Loucy (cell line): ENCODE data around the gene VCL.
A peak's percentile ranks its signal among the peaks of the same experiment; 100 is the strongest.
"Not testable (repeated sequence)": the region's sequence is repeated elsewhere in the genome, so short reads cannot be mapped to it uniquely, and the experiment has no call there.

ENCODE experiments used
- H2AFZ ChIP-seq: fragments of 200-600 bp; sonication (generic); 2 replicates; pipeline ENCODE4 v1.6.0; 2016; ENCODE audit warnings: antibody characterized with exemption, mild to moderate bottlenecking, low read length, moderate library complexity
- H3F3A ChIP-seq: fragments of 200-600 bp; 2 replicates; pipeline ENCODE4 v1.6.0; 2016; ENCODE audit warnings: antibody characterized with exemption, low read depth, mild to moderate bottlenecking
- H3K27me3 ChIP-seq: fragments of 200-600 bp; sonication (generic); 2 replicates; pipeline ENCODE4 v1.6.1; 2014; ENCODE audit warnings: low read length, mild to moderate bottlenecking; ENCODE audit not compliant: insufficient read depth, poor library complexity, severe bottlenecking
- H3K36me3 ChIP-seq: fragments of 200-600 bp; sonication (generic); 2 replicates; pipeline ENCODE4 v1.6.1; 2016; ENCODE audit warnings: low read length; ENCODE audit not compliant: insufficient read depth
- H3K4me1 ChIP-seq: fragments of 200-600 bp; sonication (generic); 2 replicates; pipeline ENCODE4 v1.5.1; 2014; ENCODE audit warnings: low read length, mild to moderate bottlenecking; ENCODE audit not compliant: insufficient read depth, poor library complexity, severe bottlenecking
- H3K4me2 ChIP-seq: fragments of 200-600 bp; sonication (generic); 2 replicates; pipeline ENCODE4 v1.6.0; 2014; ENCODE audit warnings: antibody characterized with exemption, low read length, low read depth, mild to moderate bottlenecking; ENCODE audit not compliant: poor library complexity, severe bottlenecking
- H3K4me3 ChIP-seq: fragments of 200-600 bp; sonication (generic); 2 replicates; pipeline ENCODE4 v1.5.1; 2014; ENCODE audit warnings: low read length, mild to moderate bottlenecking, mixed read lengths; ENCODE audit not compliant: poor library complexity, severe bottlenecking
- H3K79me2 ChIP-seq: fragments of 200-600 bp; sonication (generic); 2 replicates; pipeline ENCODE4 v1.6.1; 2014; ENCODE audit warnings: low read length; ENCODE audit not compliant: insufficient read depth
- H3K9ac ChIP-seq: fragments of 200-600 bp; sonication (generic); 2 replicates; pipeline ENCODE4 v1.6.0; 2014; ENCODE audit warnings: mild to moderate bottlenecking, low read depth, low read length, moderate library complexity; ENCODE audit not compliant: poor library complexity, severe bottlenecking
- H3K9me2 ChIP-seq: fragments of 200-600 bp; sonication (generic); replicated peaks from 2 replicates; pipeline ENCODE4 v1.6.1; 2016; ENCODE audit warnings: low read depth, low read length, mixed read lengths
- H3K9me3 ChIP-seq: fragments of 200-600 bp; sonication (generic); 2 replicates; pipeline ENCODE4 v1.6.1; 2014; ENCODE audit warnings: mild to moderate bottlenecking, antibody characterized with exemption, low read length, low read depth; ENCODE audit not compliant: insufficient read depth
- H4K20me1 ChIP-seq: fragments of 200-600 bp; sonication (generic); 2 replicates; pipeline ENCODE4 v1.6.0; 2014; ENCODE audit warnings: antibody characterized with exemption, low read length, mild to moderate bottlenecking; ENCODE audit not compliant: insufficient read depth, poor library complexity, severe bottlenecking
- EZH2phosphoT487 ChIP-seq: fragments of 200-600 bp; IDR thresholded peaks from 2 replicates; pipeline ENCODE4 v1.6.1; 2018; ENCODE audit warnings: antibody characterized with exemption, mild to moderate bottlenecking, moderate library complexity, borderline replicate concordance
- TF ChIP-seq, protein P1 (sequence below): fragments of 200-600 bp; sonication (generic); conservative IDR thresholded peaks from 2 replicates; pipeline ENCODE4 v1.5.1; 2014; ENCODE audit warnings: mild to moderate bottlenecking, antibody characterized with exemption, low read length

The VCL gene

GRCh38 chr10:73998623-73998928, 660 bp downstream of the VCL start:
- TF ChIP-seq EZH2phosphoT487 = no peak
- TF ChIP-seq, protein P1, sequence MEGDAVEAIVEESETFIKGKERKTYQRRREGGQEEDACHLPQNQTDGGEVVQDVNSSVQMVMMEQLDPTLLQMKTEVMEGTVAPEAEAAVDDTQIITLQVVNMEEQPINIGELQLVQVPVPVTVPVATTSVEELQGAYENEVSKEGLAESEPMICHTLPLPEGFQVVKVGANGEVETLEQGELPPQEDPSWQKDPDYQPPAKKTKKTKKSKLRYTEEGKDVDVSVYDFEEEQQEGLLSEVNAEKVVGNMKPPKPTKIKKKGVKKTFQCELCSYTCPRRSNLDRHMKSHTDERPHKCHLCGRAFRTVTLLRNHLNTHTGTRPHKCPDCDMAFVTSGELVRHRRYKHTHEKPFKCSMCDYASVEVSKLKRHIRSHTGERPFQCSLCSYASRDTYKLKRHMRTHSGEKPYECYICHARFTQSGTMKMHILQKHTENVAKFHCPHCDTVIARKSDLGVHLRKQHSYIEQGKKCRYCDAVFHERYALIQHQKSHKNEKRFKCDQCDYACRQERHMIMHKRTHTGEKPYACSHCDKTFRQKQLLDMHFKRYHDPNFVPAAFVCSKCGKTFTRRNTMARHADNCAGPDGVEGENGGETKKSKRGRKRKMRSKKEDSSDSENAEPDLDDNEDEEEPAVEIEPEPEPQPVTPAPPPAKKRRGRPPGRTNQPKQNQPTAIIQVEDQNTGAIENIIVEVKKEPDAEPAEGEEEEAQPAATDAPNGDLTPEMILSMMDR = no peak
- Histone ChIP-seq H3K9me3 (no peaks in the 10 kb centered on the region), H3K79me2 (peaks cover 54% of the 10 kb centered on the region), H3K4me2 (peak overlapping the region; percentile 98), H2AFZ (no peak overlapping the region), H3K9ac (peak overlapping the region; percentile 66), H3K4me1 (peaks cover 51% of the 10 kb centered on the region), H3K9me2 (no peaks in the 10 kb centered on the region), H3F3A (no peaks in the 10 kb centered on the region; the same call in 1 of the 2 replicates), H3K36me3 (no peaks in the 10 kb centered on the region), H4K20me1 (peaks cover 18% of the 10 kb centered on the region), H3K4me3 (peak overlapping the region; percentile 99), H3K27me3 (no peaks in the 10 kb centered on the region)

- Histone ChIP-seq H3K27me3 (no peaks in the 10 kb centered on the region), H3K9me2 (no peaks in the 10 kb centered on the region), H3K9ac (peak overlapping the region; percentile 66), H4K20me1 (peaks cover 18% of the 10 kb centered on the region), H3K4me2 (peak overlapping the region; percentile 98), H2AFZ (no peak overlapping the region), H3K36me3 (no peaks in the 10 kb centered on the region), H3K4me3 (peak overlapping the region; percentile 99), H3K79me2 (peaks cover 57% of the 10 kb centered on the region), H3F3A (no peaks in the 10 kb centered on the region), H3K4me1 (peaks cover 49% of the 10 kb centered on the region), H3K9me3 (no peaks in the 10 kb centered on the region)
- TF ChIP-seq, protein P1 = no peak
- TF ChIP-seq EZH2phosphoT487 = no peak
Observed at GRCh38 chr10:73998929-73999691, 1.2 kb downstream of the VCL start.

DNA sequence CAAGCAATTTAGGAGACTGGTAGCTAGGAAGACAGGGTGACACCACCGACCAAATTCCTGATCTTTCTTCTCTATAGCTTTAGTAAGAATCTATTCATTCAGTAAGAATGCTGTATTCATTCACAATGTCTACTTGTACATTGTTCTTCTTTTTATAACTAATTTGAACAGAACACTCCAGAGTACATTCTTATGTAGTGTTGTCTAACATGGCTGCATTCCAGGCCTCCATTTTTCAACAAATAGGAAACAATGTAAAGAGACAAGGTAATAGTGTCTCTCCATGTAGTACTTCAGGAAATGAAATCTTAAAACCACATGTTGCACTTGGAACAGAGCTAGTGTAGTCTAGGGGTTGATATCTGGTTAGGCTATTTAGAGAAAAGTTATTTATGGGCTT, 1.8 kb downstream of the VCL start:
- H3K27me3 ChIP-seq = no peaks in the 10 kb centered on the region
- H3K9ac ChIP-seq = peak overlapping the region; percentile 66
- peak overlapping the region; percentile 98 for H3K4me2 ChIP-seq
- peaks cover 57% of the 10 kb centered on the region for H3K79me2 ChIP-seq
- H4K20me1 ChIP-seq = peaks cover 18% of the 10 kb centered on the region
- H2AFZ ChIP-seq = no peak overlapping the region
- H3K4me1 ChIP-seq = peaks cover 54% of the 10 kb centered on the region
- H3F3A ChIP-seq = no peaks in the 10 kb centered on the region
- peak overlapping the region; percentile 99 for H3K4me3 ChIP-seq
- no peaks in the 10 kb centered on the region for H3K9me3 ChIP-seq
- H3K36me3 ChIP-seq = no peaks in the 10 kb centered on the region
- no peaks in the 10 kb centered on the region for H3K9me2 ChIP-seq
- no peak for TF ChIP-seq EZH2phosphoT487
- TF ChIP-seq, protein P1 = no peak

GRCh38 chr10:74000244-74000643, 2.3 kb downstream of the VCL start:
- peaks cover 49% of the 10 kb centered on the region for H3K4me1 ChIP-seq

More at GRCh38 chr10:74000244-74000643, 2.3 kb downstream of the VCL start:
- Histone ChIP-seq H4K20me1 (peaks cover 18% of the 10 kb centered on the region), H3K4me3 (peak overlapping the region; percentile 99), H3K9ac (peak overlapping the region; percentile 66), H3K4me2 (peak overlapping the region; percentile 98), H3K79me2 (peaks cover 57% of the 10 kb centered on the region)
- H3K36me3 ChIP-seq, H2AFZ ChIP-seq, H3K9me3 ChIP-seq, H3K27me3 ChIP-seq, H3F3A ChIP-seq, H3K9me2 ChIP-seq: not testable (repeated sequence)
